ENCODE data around the gene NCOA5. TPM values are rescaled to one million over a fixed set of nuclear protein-coding genes. Genes with fewer than 3 reads are reported as not detected.

Gene NCOA5
- 28.4 and 30.3 TPM in 2 replicates for polyA plus RNA-seq (2014; cell fraction: cytosol; rRNA removed)
- 25.6 and 28.6 TPM in 2 replicates for polyA plus RNA-seq (2014; cell fraction: nucleus; rRNA removed)

DNA sequence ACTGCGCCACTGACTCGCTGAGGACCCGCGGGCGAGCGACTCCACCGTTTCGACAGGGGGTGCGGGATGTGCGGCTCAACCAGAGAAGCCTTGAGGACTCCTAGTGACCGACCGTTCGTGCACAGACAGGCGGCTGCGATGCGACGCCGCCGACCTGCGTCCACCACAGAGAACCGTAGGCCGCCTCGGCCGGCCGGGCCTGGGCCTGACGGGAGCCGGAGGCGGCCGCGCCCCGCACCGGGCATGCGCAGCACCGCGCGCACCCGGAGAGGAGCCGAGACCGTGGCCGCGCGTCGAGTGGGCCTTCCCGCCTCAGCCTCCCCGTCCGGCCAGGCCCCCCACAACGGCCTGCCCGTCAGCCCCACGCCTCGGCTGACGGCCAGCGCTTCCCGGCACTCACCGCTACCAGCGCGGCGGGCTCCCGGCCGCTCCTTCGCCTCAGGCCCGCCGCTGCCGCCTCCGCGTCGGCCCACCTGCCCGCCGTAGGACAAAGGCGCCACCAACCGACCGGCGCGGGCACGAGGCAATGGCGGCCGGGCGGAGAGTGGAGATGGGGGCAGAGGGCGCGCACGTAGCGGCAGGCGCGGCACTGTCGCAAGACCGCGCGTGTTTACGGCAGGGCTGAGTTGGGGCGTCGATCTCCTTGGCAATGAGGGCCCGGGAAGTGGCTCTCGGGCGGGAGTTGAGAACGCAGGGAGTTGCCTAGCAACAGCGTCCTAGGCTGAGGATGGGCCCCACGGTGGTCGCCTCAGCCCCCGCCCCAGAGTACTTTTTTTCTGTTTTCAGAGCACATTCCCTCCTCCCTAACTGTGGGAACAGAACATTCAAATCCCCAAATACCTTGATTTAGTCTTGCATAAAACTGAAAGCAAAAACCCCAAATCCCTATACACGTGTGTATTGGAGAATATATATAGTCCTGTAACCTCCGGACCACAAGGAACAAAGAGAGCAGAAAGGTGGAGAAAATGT is at the start of gene NCOA5:
Gene NCOA5 (minus strand): TSS at position 546 of the 972 bp plus-strand sequence. CDS start 10,538 bp downstream, outside the sequence.
- DNase-seq (ENCODE audit: low spot score), result peak; percentile 99

DNA sequence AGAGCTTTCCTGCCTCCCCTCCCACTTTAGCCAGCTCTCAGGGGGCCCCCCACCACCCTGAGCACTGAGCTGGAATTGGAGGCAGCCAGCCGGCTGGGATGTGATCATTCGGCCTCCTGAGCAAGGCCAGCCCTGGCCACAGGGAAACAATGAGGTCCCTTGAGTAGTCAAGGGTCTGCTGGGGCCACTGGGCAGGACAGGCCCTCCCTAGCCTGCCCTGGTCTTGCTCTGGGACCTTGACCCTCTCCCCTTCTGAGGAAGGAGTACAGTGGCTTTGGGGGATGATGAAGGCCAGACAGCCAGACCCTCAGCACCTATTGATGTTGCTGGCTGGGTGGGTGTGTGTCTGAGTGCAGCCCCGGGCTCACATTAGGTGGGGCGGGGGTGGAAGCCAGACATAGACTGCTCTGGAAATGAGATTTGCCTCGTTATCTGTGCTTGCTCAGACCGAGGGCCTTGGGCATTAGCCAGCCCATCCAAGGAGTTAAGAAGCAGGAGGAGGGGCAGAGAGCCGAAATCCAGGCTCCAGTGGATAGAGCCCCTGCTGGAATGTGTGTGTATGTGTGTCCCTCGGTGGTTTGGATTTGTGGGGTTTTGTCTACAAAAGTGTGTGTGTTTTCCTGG is 49.6 kb upstream of the NCOA5 start:
- DNase-seq (ENCODE audit: low spot score), result peak; percentile 89

DNA sequence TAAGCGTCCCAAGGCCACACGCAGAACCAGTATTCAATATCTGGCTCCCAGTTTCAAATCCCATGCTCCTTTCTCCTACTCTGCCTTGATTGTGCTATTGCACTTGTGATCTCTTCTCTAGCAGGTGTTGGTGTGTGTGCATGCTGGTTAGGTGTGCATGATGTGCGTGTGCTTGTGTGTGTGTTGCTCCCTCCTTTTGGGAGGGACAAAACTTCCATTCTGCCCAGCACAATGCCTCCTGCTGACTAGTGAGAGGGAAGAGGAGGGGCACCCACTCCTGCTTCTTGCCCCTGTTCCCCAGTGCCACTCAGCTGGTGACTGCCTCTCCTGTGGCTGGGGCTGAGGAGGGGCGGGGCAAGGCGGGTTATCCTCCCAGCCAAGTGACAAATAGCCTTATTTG is 48.1 kb upstream of the NCOA5 start:
- no peak for DNase-seq (ENCODE audit: low spot score)

DNA sequence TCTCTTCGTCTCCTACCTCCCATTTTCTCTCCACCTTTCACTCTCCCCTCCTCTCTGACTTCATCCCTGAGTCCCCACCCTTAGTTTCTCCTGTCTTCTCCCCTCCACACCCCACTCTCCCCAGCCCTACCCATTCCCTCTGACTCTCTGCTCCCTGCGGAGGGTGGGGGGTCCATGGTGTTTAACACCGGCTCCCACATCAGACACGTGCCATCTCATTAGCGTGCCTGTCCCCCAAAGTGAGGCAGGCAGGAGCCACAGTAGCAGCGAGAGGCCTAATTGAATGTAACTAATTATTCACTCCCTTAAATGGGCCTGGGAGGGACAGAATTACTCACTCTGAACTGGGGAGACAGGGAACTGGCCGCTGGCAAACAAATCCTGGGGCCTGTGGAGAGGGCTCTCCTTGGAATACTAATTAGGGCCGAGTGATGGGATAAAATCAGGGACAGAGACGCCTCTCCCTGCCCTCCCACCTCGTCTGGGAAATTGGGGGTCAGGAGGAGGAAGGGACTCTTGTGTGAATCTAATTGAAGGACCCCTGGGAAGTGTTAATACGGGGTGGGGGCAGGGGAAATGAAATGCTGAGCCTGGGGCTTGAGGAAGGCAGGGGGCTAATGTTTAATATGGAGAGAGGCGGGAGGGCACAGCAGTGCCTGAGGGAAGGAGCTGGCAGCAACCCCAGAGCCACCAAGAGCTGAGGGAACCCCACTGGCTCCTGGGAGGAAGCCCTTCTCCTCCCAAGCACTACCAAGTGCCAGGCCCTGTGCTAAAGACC is 46.3 kb upstream of the NCOA5 start:
- no peak for DNase-seq (ENCODE audit: low spot score)

DNA sequence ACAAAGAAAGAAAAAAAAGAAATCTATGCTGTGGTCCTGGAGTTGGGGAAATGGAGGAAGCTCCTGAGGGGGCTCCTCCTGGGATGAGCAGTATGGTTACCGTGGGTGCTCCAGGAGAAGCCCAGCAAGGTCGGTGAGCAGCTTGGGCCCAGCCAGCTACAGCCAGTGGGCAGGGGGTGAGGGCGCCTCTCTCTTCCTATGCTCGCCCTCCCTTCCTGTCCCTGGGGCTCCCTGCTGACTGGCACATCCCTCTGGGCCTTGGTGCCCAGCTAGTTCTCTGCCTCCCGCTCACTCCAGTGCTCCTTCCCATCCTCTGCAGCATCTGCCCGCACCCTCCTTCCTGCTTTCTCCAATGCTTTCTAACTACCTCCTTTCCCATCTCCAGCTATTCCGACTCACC is 45.0 kb upstream of the NCOA5 start:
- DNase-seq (ENCODE audit: low spot score), result no peak

DNA sequence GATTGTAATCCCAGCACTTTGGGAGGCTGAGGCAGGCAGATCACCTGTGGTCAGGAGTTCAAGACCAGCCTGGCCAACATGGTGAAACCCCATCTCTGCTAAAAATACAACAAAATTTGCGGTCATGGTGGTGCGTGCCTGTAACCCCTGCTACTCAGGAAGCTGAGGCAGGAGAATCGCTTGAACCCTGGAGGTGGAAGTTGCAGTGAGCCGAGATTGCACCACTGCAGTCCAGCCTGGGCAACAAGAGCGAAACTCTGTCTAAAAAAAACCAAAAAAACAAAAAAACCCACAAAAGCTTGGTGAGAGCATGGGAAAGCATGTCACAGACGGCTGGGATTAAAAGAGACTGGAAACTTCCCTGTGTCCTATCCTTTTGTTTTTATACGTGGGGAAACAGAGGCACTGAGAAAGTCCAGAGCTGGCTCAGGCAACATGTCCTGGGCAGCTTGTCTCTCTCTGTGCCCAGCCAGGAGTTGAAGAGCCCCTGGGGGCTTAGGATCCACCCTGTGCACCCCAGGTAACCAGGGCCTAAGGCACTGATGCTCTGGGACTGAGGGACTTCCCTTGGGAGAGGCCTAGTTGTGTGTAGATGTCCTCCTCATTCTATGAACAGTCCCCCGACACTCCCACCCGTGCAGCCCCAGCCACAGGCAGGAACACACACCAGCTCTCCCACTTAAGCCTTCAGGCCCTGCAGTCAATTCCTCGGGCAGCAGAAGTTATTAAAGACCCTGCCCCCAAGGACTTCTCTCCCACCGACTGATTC is 44.3 kb upstream of the NCOA5 start:
- DNase-seq (ENCODE audit: low spot score), result no peak

DNA sequence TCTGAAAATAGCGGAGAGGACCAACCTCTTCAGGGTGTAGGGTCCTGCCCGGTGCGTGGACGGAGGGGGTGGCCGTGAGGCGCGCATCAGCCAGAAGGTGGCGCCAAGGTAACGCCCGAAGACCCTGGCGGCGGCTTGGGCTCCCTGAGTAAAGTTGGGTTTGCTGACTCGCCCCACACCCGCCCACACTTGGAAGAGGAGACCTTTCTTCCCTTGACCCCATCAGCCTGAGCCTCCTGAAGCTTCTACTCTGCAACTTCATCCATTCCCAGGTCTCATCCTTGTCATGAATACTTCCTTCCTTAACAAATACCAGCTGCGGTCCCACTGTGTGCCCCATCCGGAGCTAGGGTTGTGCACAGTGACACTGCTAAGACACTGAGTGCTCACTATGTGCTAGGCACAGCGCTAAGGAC is 43.0 kb upstream of the NCOA5 start:
- DNase-seq (ENCODE audit: low spot score), result peak; percentile 74

DNA sequence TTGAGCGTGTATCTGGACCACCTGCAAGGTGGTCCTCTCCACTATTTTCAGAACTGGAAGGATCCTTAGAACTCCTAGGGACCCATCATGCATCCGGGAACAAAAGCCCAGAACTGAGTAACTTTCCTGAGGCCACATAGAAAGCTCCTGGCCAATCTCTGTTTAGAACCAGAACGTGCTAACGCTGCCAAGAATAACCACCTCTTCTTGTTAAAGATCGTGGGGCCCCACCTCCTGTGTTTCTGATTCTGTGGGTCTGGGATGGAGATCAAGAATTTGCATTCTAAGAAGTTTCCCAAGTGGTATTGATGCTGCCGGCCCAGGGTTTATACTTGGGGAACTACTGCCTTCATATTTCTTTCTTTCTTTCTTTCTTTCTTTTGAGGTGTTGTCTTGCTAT is 41.6 kb upstream of the NCOA5 start:
- DNase-seq (ENCODE audit: low spot score), result no peak

DNA sequence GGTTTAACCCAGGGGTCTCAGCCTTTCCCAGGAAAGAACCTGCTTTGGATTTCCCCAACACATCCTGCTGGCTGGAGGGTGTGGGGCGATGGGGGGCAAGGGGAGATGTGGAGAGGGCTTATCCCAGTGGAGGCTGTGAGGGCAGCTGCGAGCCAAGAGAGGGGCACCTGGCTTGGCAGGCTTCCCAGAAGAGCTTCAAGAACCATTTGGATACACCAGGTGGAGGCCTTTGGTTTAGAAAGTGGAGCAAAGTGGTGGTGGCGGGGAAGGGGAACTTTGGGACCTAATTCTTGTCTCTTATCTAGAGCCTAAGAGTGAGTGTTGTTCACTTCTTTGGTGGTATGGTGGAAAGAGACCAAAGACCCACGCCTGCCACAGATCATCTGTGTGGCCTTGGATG is 40.8 kb upstream of the NCOA5 start:
- DNase-seq (ENCODE audit: low spot score), result no peak

DNA sequence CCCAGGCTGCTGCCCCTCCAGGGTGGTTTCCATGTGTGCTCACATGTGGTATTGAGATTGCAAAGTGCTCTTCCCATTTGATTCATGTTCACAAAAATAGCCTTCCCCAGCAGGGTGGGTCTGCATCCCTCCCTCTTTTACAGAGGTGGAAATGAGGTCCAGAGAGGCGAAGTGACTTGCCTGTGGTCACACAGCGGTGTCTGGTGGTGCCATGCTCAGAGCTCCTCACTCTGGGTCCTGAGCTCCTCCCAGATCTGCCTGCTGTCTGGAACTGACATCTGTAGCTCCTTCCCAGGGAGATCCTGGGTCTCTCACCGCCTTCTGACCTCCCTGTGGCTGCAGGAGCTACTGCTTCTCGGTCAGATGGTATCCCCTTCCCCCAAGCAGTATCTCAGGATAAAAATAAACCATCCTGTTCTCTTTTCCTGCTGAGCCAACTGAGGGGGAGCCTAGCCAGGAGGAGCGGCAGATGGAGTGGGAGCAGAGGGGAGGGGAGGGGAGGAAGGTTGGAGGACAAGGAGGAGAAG is 40.3 kb upstream of the NCOA5 start:
- DNase-seq (ENCODE audit: low spot score), result no peak

DNA sequence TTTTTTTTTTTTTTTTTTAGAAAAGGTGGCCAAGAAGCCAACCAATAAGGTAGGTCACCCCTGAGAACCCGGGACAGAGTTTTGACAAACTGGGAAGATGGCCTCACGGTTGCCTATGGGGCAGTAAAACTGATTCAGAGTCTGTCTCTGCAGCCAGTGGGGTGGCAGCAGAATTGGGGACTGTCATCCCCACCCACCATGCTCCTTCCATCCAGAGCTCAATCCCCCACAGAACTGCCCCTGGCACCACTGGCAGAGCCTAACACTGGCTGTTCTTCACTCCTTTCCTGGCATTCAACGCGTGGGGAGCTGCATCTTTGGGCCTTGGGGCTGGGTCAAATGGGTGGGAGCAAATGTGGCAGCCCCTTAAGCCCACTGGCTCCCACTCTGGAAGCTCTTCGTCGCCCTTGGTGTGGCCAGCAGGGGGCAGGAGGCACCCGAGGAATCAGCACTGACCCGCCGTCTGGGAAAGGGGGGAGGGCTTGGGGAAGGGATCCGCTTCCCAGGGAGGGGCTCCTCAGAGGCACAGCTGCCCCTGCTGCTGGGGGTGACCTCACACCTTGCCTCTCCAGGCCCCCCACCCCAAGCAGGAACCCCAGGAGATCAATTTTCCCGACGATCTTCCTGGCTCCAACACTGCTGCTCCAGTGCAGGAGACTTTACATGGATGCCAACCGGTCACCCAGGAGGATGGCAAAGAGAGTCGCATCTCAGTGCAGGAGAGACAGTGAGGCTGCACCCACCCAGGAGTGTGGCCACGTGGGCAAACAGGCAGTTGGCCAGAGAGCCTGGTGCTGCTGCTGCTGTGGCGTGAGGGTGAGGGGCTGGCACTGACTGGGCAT is 38.8 kb upstream of the NCOA5 start:
- DNase-seq (ENCODE audit: low spot score), result peak; percentile 63

DNA sequence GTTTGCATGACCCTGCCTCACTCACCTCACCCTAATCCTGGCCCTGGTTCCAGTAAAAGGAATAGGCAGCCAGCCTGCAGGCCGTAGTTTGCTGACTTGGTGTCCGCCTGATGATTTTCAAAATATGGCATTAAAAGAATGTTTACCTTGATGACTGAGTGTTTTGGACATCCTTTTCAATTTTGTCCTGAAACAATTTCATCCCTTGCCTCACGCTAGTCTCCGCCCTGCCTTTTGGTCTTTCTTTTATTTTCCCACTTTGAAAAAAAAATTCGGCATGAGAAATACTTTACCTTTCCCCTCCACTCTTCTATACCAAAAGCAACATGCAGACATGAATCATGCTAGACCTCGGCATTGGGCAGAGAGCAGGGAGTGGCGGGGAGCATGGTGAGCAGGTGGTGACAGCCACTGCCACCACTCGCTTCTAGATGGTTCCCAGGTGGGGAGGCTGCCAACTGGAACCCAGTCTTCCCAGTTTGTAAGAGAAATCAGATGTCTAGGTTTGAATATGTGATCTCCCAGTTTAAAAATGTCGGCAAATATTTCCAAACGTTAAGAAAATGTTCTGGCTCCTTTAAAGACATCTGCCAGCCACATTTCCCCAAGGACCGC is 37.7 kb upstream of the NCOA5 start:
- no peak for DNase-seq (ENCODE audit: low spot score)

DNA sequence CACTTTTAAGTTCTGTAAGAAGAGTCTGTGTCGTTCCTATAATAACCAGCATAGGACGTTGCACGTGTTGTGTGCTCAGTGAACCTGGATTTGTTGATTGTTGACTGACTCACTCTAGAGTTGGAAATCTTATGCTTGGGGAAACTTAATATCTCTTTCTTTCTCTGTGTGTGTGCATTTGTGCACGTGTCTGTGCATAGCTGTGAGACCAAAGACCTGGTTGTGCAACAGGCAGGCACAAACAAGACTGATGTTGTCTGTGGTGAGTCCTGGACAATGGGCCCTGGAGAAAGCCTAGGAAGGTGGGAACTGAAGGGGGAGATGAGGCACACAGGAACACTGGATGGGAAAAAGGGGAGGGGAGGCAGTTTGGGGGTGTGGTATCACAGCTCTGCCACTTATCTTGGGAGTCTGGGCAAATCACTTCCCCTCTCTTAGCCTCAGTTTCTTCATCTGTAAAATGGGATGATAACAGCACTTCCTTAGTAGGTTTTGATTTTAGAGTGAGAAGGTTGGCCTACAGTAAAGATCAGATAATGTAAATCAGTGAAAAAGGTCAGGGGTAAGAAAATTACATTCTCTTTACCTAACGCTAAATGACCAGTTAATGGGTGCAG is 36.8 kb upstream of the NCOA5 start:
- no peak for DNase-seq (ENCODE audit: low spot score)

DNA sequence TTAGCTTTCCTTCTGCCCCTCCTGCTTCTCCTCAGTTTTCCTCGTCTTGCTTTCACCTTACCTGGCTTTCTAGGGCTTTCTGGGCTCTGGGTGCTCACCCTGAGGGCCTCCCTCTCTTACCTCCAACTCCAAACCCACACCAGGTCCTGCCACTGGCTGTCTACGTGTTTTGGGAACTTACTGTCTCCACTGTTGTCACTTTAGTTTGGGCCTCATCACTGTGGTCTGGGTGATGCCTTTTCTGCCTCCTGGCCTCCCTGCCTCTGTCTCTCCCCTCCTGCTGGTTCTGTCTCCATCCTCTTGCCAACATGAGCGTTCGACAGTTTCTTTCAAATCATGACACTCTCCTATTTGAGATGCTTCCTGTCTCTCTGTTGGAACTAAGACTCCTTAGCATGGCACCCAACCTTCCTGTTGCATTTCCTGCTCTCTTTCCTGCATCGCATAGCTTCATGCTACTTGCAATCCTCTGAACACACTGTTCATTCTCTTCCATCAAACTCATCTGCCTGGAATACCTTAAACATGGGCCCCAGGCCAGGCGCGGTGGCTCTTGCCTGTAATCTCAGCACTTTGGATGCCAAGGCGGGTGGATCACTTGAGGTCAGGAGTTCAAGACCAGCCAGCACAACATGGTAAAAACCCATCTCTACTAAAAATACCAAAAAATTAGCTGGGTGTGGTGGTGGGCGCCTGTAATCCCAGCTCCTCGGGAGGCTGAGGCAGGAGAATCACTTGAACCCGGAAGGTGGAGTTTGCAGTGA is 33.9 kb upstream of the NCOA5 start:
- no peak for DNase-seq (ENCODE audit: low spot score)

DNA sequence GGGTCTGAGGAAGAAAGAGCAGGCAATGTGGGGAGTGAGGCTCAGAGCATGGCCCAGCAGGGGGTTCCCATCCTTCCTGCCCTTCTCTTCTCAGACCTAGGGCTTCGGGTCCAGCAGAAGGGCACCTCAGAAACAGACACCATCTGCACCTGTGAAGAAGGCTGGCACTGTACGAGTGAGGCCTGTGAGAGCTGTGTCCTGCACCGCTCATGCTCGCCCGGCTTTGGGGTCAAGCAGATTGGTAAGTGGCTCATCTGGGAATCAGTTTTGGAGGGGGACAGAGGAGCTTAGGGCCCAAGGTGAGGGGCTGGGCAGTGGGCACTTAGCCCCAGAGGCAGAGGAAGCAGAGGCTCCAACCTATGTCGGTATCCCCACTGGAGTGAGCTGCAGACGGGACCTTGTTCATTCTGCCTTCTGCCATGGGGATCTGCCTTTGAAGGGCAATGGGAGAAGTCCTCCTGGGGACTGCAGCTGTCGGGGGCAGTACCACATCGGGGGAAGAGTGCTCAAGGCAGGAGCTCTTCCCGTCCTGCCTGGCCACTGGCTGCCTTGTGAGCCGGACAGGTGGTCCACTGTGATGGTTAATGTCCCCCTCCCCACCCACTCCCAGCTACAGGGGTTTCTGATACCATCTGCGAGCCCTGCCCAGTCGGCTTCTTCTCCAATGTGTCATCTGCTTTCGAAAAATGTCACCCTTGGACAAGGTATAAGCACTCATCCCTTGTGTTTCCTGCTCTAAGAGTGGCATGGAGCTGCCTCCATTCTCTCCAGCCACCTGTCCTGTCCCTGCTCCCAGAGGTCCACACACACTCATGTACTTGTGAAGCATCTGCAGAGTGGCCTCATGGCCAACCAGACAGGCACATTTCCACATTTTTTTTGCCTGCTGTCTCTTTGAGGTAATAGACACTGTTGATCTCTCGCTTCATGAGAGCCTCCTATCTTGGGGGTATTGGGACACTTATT is 33.0 kb upstream of the NCOA5 start:
- no peak for DNase-seq (ENCODE audit: low spot score)

DNA sequence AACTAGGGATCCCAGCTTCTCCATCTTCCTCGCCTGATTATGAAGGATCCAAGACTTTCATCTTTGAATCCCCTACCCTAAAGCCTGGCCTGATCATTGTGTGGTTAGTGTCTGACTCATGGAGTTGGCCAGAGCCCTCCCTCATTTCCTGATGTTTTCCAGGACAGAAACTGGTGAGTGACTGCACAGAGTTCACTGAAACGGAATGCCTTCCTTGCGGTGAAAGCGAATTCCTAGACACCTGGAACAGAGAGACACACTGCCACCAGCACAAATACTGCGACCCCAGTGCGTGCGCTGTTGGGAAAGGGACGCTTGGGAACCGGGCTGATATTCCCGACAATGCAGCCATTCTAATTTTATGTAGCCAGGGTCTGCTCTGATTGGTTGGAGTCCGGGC is 32.3 kb upstream of the NCOA5 start:
- no peak for DNase-seq (ENCODE audit: low spot score)

Measured in SK-N-DZ (cell line).